ENCODE measurements around the gene CENPN.

Gene CENPN

DNA sequence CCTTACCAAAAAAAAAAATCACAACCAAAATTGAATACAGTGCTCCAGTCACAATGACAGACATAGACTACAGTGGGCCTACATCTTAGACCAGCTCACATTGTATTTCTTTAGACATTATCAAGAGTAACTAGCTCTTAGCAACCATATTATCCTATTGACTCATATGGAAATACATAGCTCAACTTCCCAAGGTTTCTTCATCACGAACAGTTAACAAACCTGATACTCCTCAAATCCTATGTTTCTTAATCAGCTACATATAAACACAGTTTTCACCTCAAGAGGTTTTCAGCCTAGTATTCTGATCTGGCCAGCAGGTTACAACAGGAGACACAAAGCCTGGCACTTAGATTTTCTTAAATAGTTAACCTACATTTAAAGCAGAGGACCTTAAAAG, 30.1 kb upstream of the CENPN start:
- no peak overlapping the region for H3K4me3 ChIP-seq (ENCODE audit: low read depth, low read length)

DNA sequence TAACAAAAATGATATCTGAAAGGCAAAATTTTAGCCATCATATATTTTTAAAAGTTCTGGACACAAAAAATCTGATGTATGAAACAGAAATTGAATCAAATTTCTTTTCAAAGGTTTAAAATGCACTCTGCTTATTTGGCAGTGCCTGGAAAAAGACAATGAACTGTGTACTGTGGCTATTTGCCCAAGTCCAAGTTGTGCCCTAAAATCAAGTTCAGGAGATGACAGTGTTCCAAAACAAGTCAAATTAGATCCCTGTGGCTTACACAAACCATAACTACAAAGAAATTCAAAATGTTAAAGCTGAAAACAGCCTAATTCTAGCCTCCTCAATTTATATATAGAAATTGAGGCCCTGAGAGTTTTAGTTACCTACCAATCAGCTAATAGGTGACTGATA, 25.9 kb upstream of the CENPN start:
- no peak for TF ChIP-seq MAX (IDR thresholded peaks at IDR 0.05; ENCODE audit: low read depth, low read length)
- TF ChIP-seq, protein P1, sequence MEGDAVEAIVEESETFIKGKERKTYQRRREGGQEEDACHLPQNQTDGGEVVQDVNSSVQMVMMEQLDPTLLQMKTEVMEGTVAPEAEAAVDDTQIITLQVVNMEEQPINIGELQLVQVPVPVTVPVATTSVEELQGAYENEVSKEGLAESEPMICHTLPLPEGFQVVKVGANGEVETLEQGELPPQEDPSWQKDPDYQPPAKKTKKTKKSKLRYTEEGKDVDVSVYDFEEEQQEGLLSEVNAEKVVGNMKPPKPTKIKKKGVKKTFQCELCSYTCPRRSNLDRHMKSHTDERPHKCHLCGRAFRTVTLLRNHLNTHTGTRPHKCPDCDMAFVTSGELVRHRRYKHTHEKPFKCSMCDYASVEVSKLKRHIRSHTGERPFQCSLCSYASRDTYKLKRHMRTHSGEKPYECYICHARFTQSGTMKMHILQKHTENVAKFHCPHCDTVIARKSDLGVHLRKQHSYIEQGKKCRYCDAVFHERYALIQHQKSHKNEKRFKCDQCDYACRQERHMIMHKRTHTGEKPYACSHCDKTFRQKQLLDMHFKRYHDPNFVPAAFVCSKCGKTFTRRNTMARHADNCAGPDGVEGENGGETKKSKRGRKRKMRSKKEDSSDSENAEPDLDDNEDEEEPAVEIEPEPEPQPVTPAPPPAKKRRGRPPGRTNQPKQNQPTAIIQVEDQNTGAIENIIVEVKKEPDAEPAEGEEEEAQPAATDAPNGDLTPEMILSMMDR (IDR thresholded peaks at IDR 0.05; ENCODE audit: low read depth, low read length), result no peak
- TF ChIP-seq MYC (IDR thresholded peaks at IDR 0.05; ENCODE audit: low read depth, low read length), result no peak
- TF ChIP-seq POLR2A (IDR thresholded peaks at IDR 0.05; ENCODE audit: extremely low read depth, insufficient read length), result no peak
- no peak for DNase-seq (ENCODE audit: low read depth)

More for the DNA sequence above, 30.1 kb upstream of the CENPN start:
- no peak for DNase-seq (ENCODE audit: low read depth)
- no peak for TF ChIP-seq POLR2A (IDR thresholded peaks at IDR 0.05; ENCODE audit: extremely low read depth, insufficient read length)
- TF ChIP-seq MYC (IDR thresholded peaks at IDR 0.05; ENCODE audit: low read depth, low read length), result no peak
- TF ChIP-seq, protein P1 (IDR thresholded peaks at IDR 0.05; ENCODE audit: low read depth, low read length), result no peak
- TF ChIP-seq MAX (IDR thresholded peaks at IDR 0.05; ENCODE audit: low read depth, low read length), result no peak

GRCh38 chr16:80982646-80983045, 24.4 kb upstream of the CENPN start:
- TF ChIP-seq MYC (IDR thresholded peaks at IDR 0.05; ENCODE audit: low read depth, low read length), result no peak
- TF ChIP-seq, protein P1 (IDR thresholded peaks at IDR 0.05; ENCODE audit: low read depth, low read length), result no peak
- no peak for TF ChIP-seq POLR2A (IDR thresholded peaks at IDR 0.05; ENCODE audit: extremely low read depth, insufficient read length)
- TF ChIP-seq MAX (IDR thresholded peaks at IDR 0.05; ENCODE audit: low read depth, low read length), result no peak
- H3K4me3 ChIP-seq (ENCODE audit: low read depth, low read length), result no peak overlapping the region
- DNase-seq (ENCODE audit: low read depth), result no peak

More for the DNA sequence above, 25.9 kb upstream of the CENPN start:
- no peak overlapping the region for H3K4me3 ChIP-seq (ENCODE audit: low read depth, low read length)

GRCh38 chr16:80984124-80984892, 22.7 kb upstream of the CENPN start:
- no peak for TF ChIP-seq POLR2A (IDR thresholded peaks at IDR 0.05; ENCODE audit: extremely low read depth, insufficient read length)
- TF ChIP-seq MAX (IDR thresholded peaks at IDR 0.05; ENCODE audit: low read depth, low read length), result no peak
- TF ChIP-seq, protein P1 (IDR thresholded peaks at IDR 0.05; ENCODE audit: low read depth, low read length), result no peak
- no peak for DNase-seq (ENCODE audit: low read depth)
- no peak overlapping the region for H3K4me3 ChIP-seq (ENCODE audit: low read depth, low read length)

- no peak for TF ChIP-seq MYC (IDR thresholded peaks at IDR 0.05; ENCODE audit: low read depth, low read length)
- no peak for TF ChIP-seq MAX (IDR thresholded peaks at IDR 0.05; ENCODE audit: low read depth, low read length)
- no peak for TF ChIP-seq POLR2A (IDR thresholded peaks at IDR 0.05; ENCODE audit: extremely low read depth, insufficient read length)
- TF ChIP-seq, protein P1 (IDR thresholded peaks at IDR 0.05; ENCODE audit: low read depth, low read length), result no peak
- no peak overlapping the region for H3K4me3 ChIP-seq (ENCODE audit: low read depth, low read length)
Measured at GRCh38 chr16:80985611-80986010, 21.4 kb upstream of the CENPN start.

More at GRCh38 chr16:80985611-80986010, 21.4 kb upstream of the CENPN start:
- no peak for DNase-seq (ENCODE audit: low read depth)

Measured in NB4 (cell line).